Stomach (tissue), 9 donors: Measurements from ENCODE around the gene ANO1. TPM values are rescaled to one million over a fixed set of nuclear protein-coding genes. Genes with fewer than 3 reads are reported as not detected.

Experiments
- DNase-seq, 2 donors: peaks; one replicate each; pipeline versions ENCODE4 v3.0.0 to v3.0.0-alpha.2; 2013 to 2019
- H3K27ac ChIP-seq, 5 donors: fragments of 200-600 bp in 4 of 5; sonication (generic) in 4 of 5; one replicate each; pipeline ENCODE4 v1.5.1; 2013 to 2019; ENCODE audit warnings: mild to moderate bottlenecking in 1 of 5, moderate library complexity in 1 of 5
- H3K27me3 ChIP-seq, 3 donors: fragments of 200-600 bp; sonication (generic); one replicate each; pipeline ENCODE4 v1.5.1; 2017 to 2019; ENCODE audit warnings: mixed run types in 1 of 3
- H3K36me3 ChIP-seq, 4 donors: fragments of 200-600 bp; sonication (generic); 1 replicate in 3 of 4; 2 replicates in 1 of 4; pipeline ENCODE4 v1.5.1; 2016 to 2019
- H3K4me1 ChIP-seq, 4 donors: fragments of 200-600 bp; sonication (generic); one replicate each; pipeline ENCODE4 v1.5.1; 2016 to 2019
- H3K4me3 ChIP-seq, 4 donors: fragments of 200-600 bp; sonication (generic) in 3 of 4; one replicate each; pipeline ENCODE4 v1.5.1; 2016 to 2019; ENCODE audit warnings: mild to moderate bottlenecking in 1 of 4
- H3K9me3 ChIP-seq, 4 donors: fragments of 200-600 bp; sonication (generic); one replicate each; pipeline ENCODE4 v1.5.1; 2016 to 2019
- EP300 ChIP-seq: sonication (generic); formaldehyde crosslinking; IDR thresholded peaks from one replicate; pipeline ENCODE4 v1.6.1; 2017; ENCODE audit warnings: antibody characterized with exemption
- POLR2A ChIP-seq, 4 donors: fragments of 450-650 bp; IDR thresholded peaks; one replicate each; pipeline ENCODE4 v1.6.1; 2016; ENCODE audit warnings: antibody characterized with exemption in 4 of 4, control low read depth in 2 of 4, mild to moderate bottlenecking in 1 of 4, moderate library complexity in 1 of 4
- POLR2AphosphoS5 ChIP-seq, 3 donors: sonication (generic); formaldehyde crosslinking; IDR thresholded peaks; one replicate each; pipeline ENCODE4 v1.6.1; 2016; ENCODE audit warnings: antibody characterized with exemption in 3 of 3
- WGBS, 5 donors: extraction: QIAGEN DNeasy Blood & Tissue Kit in 3 of 5; methylation state at CpG; one replicate each; pipeline versions ENCODE4 v1.1.5 to v1.1.7; 2013 to 2018; 5-methylcytosine and 5-hydroxymethylcytosine counted together
- intact Hi-C: fragments of 100-400 bp; cut with DNase I; formaldehyde crosslinking; loops from one replicate; pipeline ENCODE4 v1.15.1; 2023; ENCODE audit warnings: low total_unique reads
- polyA plus RNA-seq, 3 donors: library from polyadenylated mRNA; stranded (reverse); fragments of 200-250 nt; gene quantifications; one replicate each; pipeline ENCODE4 v1.2.3, GENCODE V29; 2013
- total RNA-seq, 5 donors: library from RNA; depleted of rRNA; stranded (reverse); fragments of >200 nt; gene quantifications; one replicate each; pipeline versions ENCODE4 v1.1.0 to v1.2.3, GENCODE V29; 2014 to 2016
- TF ChIP-seq, protein P1 (sequence below), 7 experiments: fragments of 450-650 bp in 4 of 7; fragments of 200-600 bp in 3 of 7; sonication (generic) in 3 of 7; IDR thresholded peaks; one replicate each; pipeline ENCODE4 v1.5.1; 2016 to 2019; ENCODE audit warnings: antibody characterized with exemption in 7 of 7, control low read depth in 2 of 7, mild to moderate bottlenecking in 1 of 7
- donor health status: healthy with polysubstance abuse.
- donor health status: Bipolar disorder and iron deficiency.
- donor health status: healthy.

ANO1 gene
- total and polyA plus RNA-seq, 8 donors, result 1.8 to 69.6 (median 12.9) TPM

GRCh38 chr11:70099578-70100279 is 21.6 kb downstream of the ANO1 start:
- intact Hi-C loops, result no loop called here
- Histone ChIP-seq H3K4me3 (no peak overlapping the region), H3K9me3 (no peaks in the 10 kb centered on the region), H3K36me3 (peaks cover 0 to 4% (median 0%) of the 10 kb centered on the region in 4 donors), H3K4me1 (no peaks in the 10 kb centered on the region), H3K27me3 (peaks cover 0 to 11% (median 0%) of the 10 kb centered on the region in 3 donors), H3K27ac (no peak overlapping the region)
- no peak for TF ChIP-seq EP300
- TF ChIP-seq POLR2A (IDR thresholded peaks at IDR 0.05), result no peak
- TF ChIP-seq POLR2AphosphoS5 (IDR thresholded peaks at IDR 0.05), result no peak
- TF ChIP-seq, protein P1, sequence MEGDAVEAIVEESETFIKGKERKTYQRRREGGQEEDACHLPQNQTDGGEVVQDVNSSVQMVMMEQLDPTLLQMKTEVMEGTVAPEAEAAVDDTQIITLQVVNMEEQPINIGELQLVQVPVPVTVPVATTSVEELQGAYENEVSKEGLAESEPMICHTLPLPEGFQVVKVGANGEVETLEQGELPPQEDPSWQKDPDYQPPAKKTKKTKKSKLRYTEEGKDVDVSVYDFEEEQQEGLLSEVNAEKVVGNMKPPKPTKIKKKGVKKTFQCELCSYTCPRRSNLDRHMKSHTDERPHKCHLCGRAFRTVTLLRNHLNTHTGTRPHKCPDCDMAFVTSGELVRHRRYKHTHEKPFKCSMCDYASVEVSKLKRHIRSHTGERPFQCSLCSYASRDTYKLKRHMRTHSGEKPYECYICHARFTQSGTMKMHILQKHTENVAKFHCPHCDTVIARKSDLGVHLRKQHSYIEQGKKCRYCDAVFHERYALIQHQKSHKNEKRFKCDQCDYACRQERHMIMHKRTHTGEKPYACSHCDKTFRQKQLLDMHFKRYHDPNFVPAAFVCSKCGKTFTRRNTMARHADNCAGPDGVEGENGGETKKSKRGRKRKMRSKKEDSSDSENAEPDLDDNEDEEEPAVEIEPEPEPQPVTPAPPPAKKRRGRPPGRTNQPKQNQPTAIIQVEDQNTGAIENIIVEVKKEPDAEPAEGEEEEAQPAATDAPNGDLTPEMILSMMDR (IDR thresholded peaks at IDR 0.05), result no peak
- DNase-seq, result no peak
- WGBS, 5 donors, result 85 to 93% (median 87%) methylated on average over 12 to 16 of the region's 16 CpGs

DNA sequence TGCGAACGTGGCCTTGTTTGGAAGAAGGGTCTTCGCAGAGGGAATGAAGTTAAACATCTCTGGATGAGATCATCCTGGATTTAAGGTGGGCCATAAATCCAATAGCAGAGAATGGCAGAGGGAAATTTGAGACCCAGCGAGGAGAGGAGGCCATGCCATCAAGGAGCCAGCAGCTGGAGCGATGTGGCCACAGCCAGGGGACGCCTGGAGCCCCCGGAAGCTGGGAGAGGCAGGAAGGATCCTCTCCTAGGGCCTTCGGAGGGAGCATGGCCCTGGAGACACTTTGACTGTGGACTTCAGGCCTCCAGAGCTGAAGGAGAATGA is 22.1 kb downstream of the ANO1 start:
- H3K36me3 ChIP-seq, result peaks cover 0 to 4% (median 0%) of the 10 kb centered on the region in 4 donors
- H3K27me3 ChIP-seq, result peaks cover 0 to 11% (median 0%) of the 10 kb centered on the region in 3 donors
- intact Hi-C loops, result no loop called here
- 80 to 90% (median 86%) methylated on average over 8 of the region's 8 CpGs for WGBS, 5 donors
- H3K27ac ChIP-seq, result no peak overlapping the region
- no peak for DNase-seq
- TF ChIP-seq POLR2A (IDR thresholded peaks at IDR 0.05), result no peak
- TF ChIP-seq POLR2AphosphoS5 (IDR thresholded peaks at IDR 0.05), result no peak
- no peak for TF ChIP-seq EP300
- TF ChIP-seq, protein P1 (IDR thresholded peaks at IDR 0.05), result no peak
- no peaks in the 10 kb centered on the region for H3K9me3 ChIP-seq
- no peak overlapping the region for H3K4me3 ChIP-seq
- H3K4me1 ChIP-seq, result no peaks in the 10 kb centered on the region

- WGBS, 5 donors, result 86 to 94% (median 90%) methylated on average over 14 to 15 of the region's 15 CpGs
- no peak overlapping the region for H3K4me3 ChIP-seq
- H3K27ac ChIP-seq, result no peak overlapping the region
- TF ChIP-seq POLR2A (IDR thresholded peaks at IDR 0.05), result no peak
- TF ChIP-seq, protein P1 (IDR thresholded peaks at IDR 0.05), result no peak
- TF ChIP-seq EP300, result no peak
- no peak for TF ChIP-seq POLR2AphosphoS5 (IDR thresholded peaks at IDR 0.05)
- H3K9me3 ChIP-seq, result no peaks in the 10 kb centered on the region
- peaks cover 0 to 11% (median 0%) of the 10 kb centered on the region in 3 donors for H3K27me3 ChIP-seq
- peaks cover 0 to 3% (median under 1%) of the 10 kb centered on the region in 4 donors for H3K4me1 ChIP-seq
- H3K36me3 ChIP-seq, result peaks cover 0 to 4% (median 0%) of the 10 kb centered on the region in 4 donors
- intact Hi-C loops, result no loop called here
- DNase-seq, result no peak
Observed at GRCh38 chr11:70100791-70101190, 22.7 kb downstream of the ANO1 start.

- intact Hi-C loops, result no loop called here
- Histone ChIP-seq H3K4me3 (no peak overlapping the region), H3K27ac (no peak overlapping the region), H3K9me3 (no peaks in the 10 kb centered on the region), H3K36me3 (peaks cover 0 to 4% (median 0%) of the 10 kb centered on the region in 4 donors), H3K4me1 (peaks cover 0 to 11% (median 5%) of the 10 kb centered on the region in 4 donors), H3K27me3 (no peaks in the 10 kb centered on the region)
- WGBS, 5 donors, result 80 to 90% (median 88%) methylated on average over 25 of the region's 25 CpGs
- no peak for DNase-seq
- TF ChIP-seq POLR2AphosphoS5 (IDR thresholded peaks at IDR 0.05), result no peak
- TF ChIP-seq, protein P1 (IDR thresholded peaks at IDR 0.05), result no peak
- TF ChIP-seq POLR2A (IDR thresholded peaks at IDR 0.05), result no peak
- TF ChIP-seq EP300, result no peak
Observed at GRCh38 chr11:70103256-70103975, 25.3 kb downstream of the ANO1 start.
